B cell (primary cell): Measurements from ENCODE around the gene DNM1L. TPM values are rescaled to one million over a fixed set of nuclear protein-coding genes. Genes with fewer than 3 reads are reported as not detected.

Source experiments
- ATAC-seq: fragments of 200-7000 bp; cut with Tn5 transposase; one replicate; pipeline ENCODE4 v1.10.0; 2021; ENCODE audit warnings: low read depth, mild to moderate bottlenecking, moderate number of reproducible peaks, moderate library complexity
- CTCF ChIA-PET: fragments of 350-600 bp; sonication (Branson Sonifier 250); formaldehyde crosslinking; loops from one replicate; lab custom pipeline; 2021; ENCODE audit warnings: antibody characterized with exemption, inconsistent platforms; lab: Charles Lee
- POLR2A ChIA-PET: fragments of 350-600 bp; sonication (Branson Sonifier 250); formaldehyde crosslinking; loops from one replicate; lab custom pipeline; 2021; ENCODE audit warnings: antibody characterized with exemption; lab: Charles Lee
- DNase-seq: peaks from one replicate; pipeline ENCODE4 v3.0.0; 2013
- H2AFZ ChIP-seq: 2 replicates; pipeline ENCODE4 v1.6.1; 2012; ENCODE audit warnings: mild to moderate bottlenecking, low read depth, low read length; ENCODE audit not compliant: insufficient read depth, poor library complexity, severe bottlenecking
- H3K27ac ChIP-seq, 2 donors: 1 replicate in 1 of 2; 2 replicates in 1 of 2; pipeline ENCODE4 v1.5.1; 2012 to 2013; ENCODE audit warnings: low read length in 2 of 2, mild to moderate bottlenecking in 2 of 2, moderate library complexity in 1 of 2
- H3K27me3 ChIP-seq, 4 experiments: fragments of 200-600 bp in 1 of 4; sonication (generic) in 1 of 4; replicated peaks in 1 of 4; 1 replicate in 2 of 4; 2 replicates in 2 of 4; pipeline versions ENCODE4 v1.6.1 to v1.7.0; 2013 to 2016; ENCODE audit warnings: low read length in 3 of 4, mild to moderate bottlenecking in 2 of 4, mixed read lengths in 1 of 4, moderate library complexity in 1 of 4; ENCODE audit not compliant: insufficient read depth in 4 of 4, control insufficient read depth in 3 of 4; ENCODE audit errors: control extremely low read depth in 1 of 4
- H3K36me3 ChIP-seq, 2 experiments: replicated peaks in 1 of 2; 1 replicate in 1 of 2; 2 replicates in 1 of 2; pipeline versions ENCODE4 v1.6.1 to v1.7.1; 2013; ENCODE audit warnings: low read length in 1 of 2; ENCODE audit not compliant: insufficient read depth in 2 of 2, control insufficient read depth in 1 of 2; ENCODE audit errors: control extremely low read depth in 1 of 2, extremely low read depth in 1 of 2
- H3K4me1 ChIP-seq, 2 donors: fragments of 200-600 bp in 1 of 2; sonication (generic) in 1 of 2; 1 replicate in 1 of 2; 2 replicates in 1 of 2; pipeline versions ENCODE4 v1.5.1 to v1.6.1; 2013 to 2017; ENCODE audit warnings: low read length in 2 of 2; ENCODE audit not compliant: control insufficient read depth in 2 of 2, insufficient read depth in 2 of 2
- H3K4me2 ChIP-seq: replicated peaks from 2 replicates; pipeline ENCODE3; 2012; ENCODE audit warnings: mild to moderate bottlenecking, low read depth, low read length; ENCODE audit not compliant: poor library complexity, severe bottlenecking
- H3K4me3 ChIP-seq, 5 experiments: fragments of 200-600 bp in 1 of 5; sonication (generic) in 1 of 5; 1 replicate in 3 of 5; 2 replicates in 2 of 5; pipeline versions ENCODE4 v1.5.1 to v1.7.0; 2011 to 2016; ENCODE audit warnings: low read length in 4 of 5, mild to moderate bottlenecking in 4 of 5, low read depth in 2 of 5, control low read depth in 1 of 5, moderate library complexity in 1 of 5; ENCODE audit not compliant: insufficient read depth in 1 of 5; ENCODE audit errors: control extremely low read depth in 1 of 5, extremely low read depth in 1 of 5
- H3K79me2 ChIP-seq: fragments of 200-600 bp; sonication (generic); one replicate; pipeline ENCODE4 v1.6.0; 2016; ENCODE audit warnings: low read length; ENCODE audit not compliant: control insufficient read depth, insufficient read depth
- H3K9ac ChIP-seq: fragments of 200-600 bp; sonication (generic); 2 replicates; pipeline ENCODE4 v1.6.1; 2017; ENCODE audit warnings: mild to moderate bottlenecking, low read length, moderate library complexity
- H3K9me3 ChIP-seq, 3 donors: one replicate each; pipeline versions ENCODE4 v1.6.1 to v1.7.1; 2013; ENCODE audit warnings: low read length in 2 of 3; ENCODE audit not compliant: control insufficient read depth in 2 of 3, insufficient read depth in 1 of 3; ENCODE audit errors: control extremely low read depth in 1 of 3
- H4K20me1 ChIP-seq: 2 replicates; pipeline ENCODE4 v1.6.0; 2012; ENCODE audit warnings: mild to moderate bottlenecking, low read length; ENCODE audit not compliant: insufficient read depth, control insufficient read depth, poor library complexity, severe bottlenecking
- H3K27ac Mint-ChIP-seq: one replicate; pipeline ENCODE4 v1.8.0; 2021; ENCODE audit warnings: mixed read lengths
- H3K27me3 Mint-ChIP-seq: one replicate; pipeline ENCODE4 v1.8.0; 2021; ENCODE audit warnings: mixed read lengths
- H3K4me1 Mint-ChIP-seq: one replicate; pipeline ENCODE4 v1.8.0; 2021; ENCODE audit warnings: mixed read lengths
- H3K4me3 Mint-ChIP-seq: one replicate; pipeline ENCODE4 v1.8.0; 2021; ENCODE audit warnings: mixed read lengths
- H3K9me3 Mint-ChIP-seq: one replicate; pipeline ENCODE4 v1.8.0; 2022; ENCODE audit warnings: mixed read lengths; ENCODE audit not compliant: insufficient read depth
- CTCF ChIP-seq: fragments of 200-600 bp; IDR thresholded peaks from one replicate; pipeline ENCODE4 v1.8.0; 2022; ENCODE audit warnings: antibody characterized with exemption, mild to moderate bottlenecking
- EZH2 ChIP-seq: IDR thresholded peaks from 2 replicates; pipeline ENCODE4 v1.6.1; 2012; ENCODE audit warnings: borderline replicate concordance, low read depth, mild to moderate bottlenecking, moderate library complexity, low read length; ENCODE audit not compliant: insufficient read depth, poor library complexity, severe bottlenecking
- WGBS: methylation state at CpG from one replicate; pipeline ENCODE4 v1.1.5; 2013; ENCODE audit warnings: missing lambda C conversion rate; ENCODE audit not compliant: insufficient coverage; 5-methylcytosine and 5-hydroxymethylcytosine counted together
- intact Hi-C: fragments of 100-400 bp; cut with micrococcal nuclease; formaldehyde crosslinking; loops from one replicate; pipeline ENCODE4 v1.10.0; 2022
- polyA plus RNA-seq: library from polyadenylated mRNA; depleted of rRNA; stranded (reverse); fragments of >200 nt; gene quantifications from 2 replicates; pipeline ENCODE4 v1.2.3, GENCODE V29; 2012
- total RNA-seq, 2 donors: library from RNA; stranded (reverse); fragments of 120-200 nt in 1 of 2; gene quantifications; 1 replicate in 1 of 2; 2 replicates in 1 of 2; pipeline versions ENCODE4 v1.2.3 to v1.2.4, GENCODE V29; 2013 to 2022

DNM1L gene
- total and polyA plus RNA-seq, 2 donors (not counting 1 experiment from before 2014, with no cell fraction given), result 23.3 to 74.2 TPM

- no peaks in the 10 kb centered on the region for H3K9me3 Mint-ChIP-seq
- DNase-seq (no peak), ATAC-seq (no peak)
- intact Hi-C loops, result no loop called here
- no peak overlapping the region for H3K4me3 Mint-ChIP-seq
- ChIA-PET POLR2A (no interaction called here), CTCF (no interaction called here)
- Histone ChIP-seq H3K4me1 (no peaks in the 10 kb centered on the region), H3K4me3 (no peak overlapping the region), H3K27me3 (no peaks in the 10 kb centered on the region), H3K9me3 (no peaks in the 10 kb centered on the region), H3K4me2 (no peak overlapping the region), H3K9ac (no peak overlapping the region), H3K79me2 (no peaks in the 10 kb centered on the region), H4K20me1 (no peaks in the 10 kb centered on the region), H3K36me3 (peaks cover 0 to 30% of the 10 kb centered on the region in 2 experiments), H3K27ac (no peak overlapping the region), H2AFZ (no peak overlapping the region)
- 100% methylated on average over 1 of the region's 2 CpGs for WGBS
- H3K4me1 Mint-ChIP-seq, result peaks cover 2% of the 10 kb centered on the region
- no peaks in the 10 kb centered on the region for H3K27me3 Mint-ChIP-seq
- no peak overlapping the region for H3K27ac Mint-ChIP-seq
- TF ChIP-seq EZH2 (no peak), CTCF (no peak)
Measured at GRCh38 chr12:32726286-32726685, 47.2 kb downstream of the DNM1L start.

GRCh38 chr12:32727237-32727636 lies 48.1 kb downstream of the DNM1L start:
- no peak overlapping the region for H2AFZ ChIP-seq
- no peaks in the 10 kb centered on the region for H3K27me3 ChIP-seq
- no peaks in the 10 kb centered on the region for H3K27me3 Mint-ChIP-seq
- no peak for TF ChIP-seq CTCF
- H3K79me2 ChIP-seq, result no peaks in the 10 kb centered on the region
- no peaks in the 10 kb centered on the region for H3K9me3 Mint-ChIP-seq
- H3K27ac Mint-ChIP-seq, result no peak overlapping the region
- H3K4me3 ChIP-seq, result no peak overlapping the region
- no peaks in the 10 kb centered on the region for H3K4me1 ChIP-seq
- peaks cover 1 to 34% of the 10 kb centered on the region in 2 experiments for H3K36me3 ChIP-seq
- no peak for DNase-seq
- H3K27ac ChIP-seq, result no peak overlapping the region
- ChIA-PET CTCF (no interaction called here), POLR2A (no interaction called here)
- no peak overlapping the region for H3K4me3 Mint-ChIP-seq
- H3K9me3 ChIP-seq, result no peaks in the 10 kb centered on the region
- no CpG with 5 or more reads among the region's 3 CpGs for WGBS
- peaks cover 2% of the 10 kb centered on the region for H3K4me1 Mint-ChIP-seq
- no peak overlapping the region for H3K4me2 ChIP-seq
- no peaks in the 10 kb centered on the region for H4K20me1 ChIP-seq
- no peak for ATAC-seq
- intact Hi-C loops, result no loop called here
- no peak overlapping the region for H3K9ac ChIP-seq
